ENCODE measurements around the gene SCAMP5. TPM values are rescaled to one million over a fixed set of nuclear protein-coding genes. Genes with fewer than 3 reads are reported as not detected.

Gene SCAMP5
- total and polyA plus RNA-seq, 2 of the 13 experiments (the other 11 are each of a cell fraction or from before 2014, with no cell fraction given): 34.3 to 49.0 TPM

DNA sequence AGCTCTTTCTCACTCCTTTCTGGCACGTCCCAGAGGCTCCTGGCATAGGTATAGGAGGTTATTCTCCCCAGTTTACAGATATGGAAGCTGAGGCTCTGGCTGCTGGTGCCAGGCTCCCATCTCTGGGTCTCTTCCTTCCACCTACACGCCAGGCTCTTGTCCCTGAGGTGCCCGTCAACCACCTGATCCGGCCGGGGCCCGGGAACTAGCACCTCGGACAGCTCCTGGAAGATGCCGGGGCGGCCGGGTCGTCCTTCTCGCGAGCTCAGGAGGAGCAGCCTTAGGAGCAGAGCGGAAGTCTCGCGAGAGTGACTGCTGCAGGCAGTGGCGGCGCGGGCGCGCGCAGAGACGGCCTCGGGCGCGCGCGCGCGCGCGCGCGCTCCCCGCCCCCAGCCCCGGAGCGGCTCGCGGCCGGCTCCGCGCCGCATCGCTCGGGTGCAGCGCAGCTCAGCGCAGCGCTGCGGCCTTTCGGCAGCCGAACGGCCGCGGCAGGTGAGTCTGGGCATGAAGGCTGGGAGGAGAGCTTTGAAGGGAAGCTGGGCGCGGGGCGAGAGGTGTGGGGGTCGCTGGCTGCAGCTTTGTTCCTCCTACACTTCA, at the start of gene SCAMP5 (continued):
- TF ChIP-seq ARNT2 (CRISPR knock-in tag; IDR thresholded peaks at IDR 0.05; ENCODE audit: low read depth) (peak; percentile 96), ZFYVE20 (CRISPR knock-in tag; IDR thresholded peaks at IDR 0.05; ENCODE audit: borderline replicate concordance, low read depth) (0 out of 2 replicates have a peak, but pooled peaks have one; percentile 61), ZMAT3 (CRISPR knock-in tag; conservative IDR thresholded peaks at IDR 0.05) (peak; percentile 69; the same call in 1 of the 2 replicates), DMAP1 (CRISPR knock-in tag; IDR thresholded peaks at IDR 0.05) (no peak; the same call in 1 of the 2 replicates), ZNF546 (CRISPR knock-in tag; conservative IDR thresholded peaks at IDR 0.05) (no peak; the same call in 1 of the 2 replicates), ZNF749 (CRISPR knock-in tag; IDR thresholded peaks at IDR 0.05; ENCODE audit: borderline replicate concordance) (peak; percentile 69; the same call in 1 of the 2 replicates), SIN3A (IDR thresholded peaks at IDR 0.05; ENCODE audit: borderline replicate concordance, low read depth, low read length) (peak; percentile 99), ZNF33B (CRISPR knock-in tag; IDR thresholded peaks at IDR 0.05) (0 out of 2 replicates have a peak, but pooled peaks have one; percentile 69), ZNF3 (CRISPR knock-in tag; IDR thresholded peaks at IDR 0.05) (0 out of 2 replicates have a peak, but pooled peaks have one; percentile 72), NFKB2 (CRISPR knock-in tag; IDR thresholded peaks at IDR 0.05; ENCODE audit: borderline replicate concordance) (peak; percentile 97; the same call in 1 of the 2 replicates), PCBP1 (IDR thresholded peaks at IDR 0.05; ENCODE audit: borderline replicate concordance, low read depth, low read length) (no peak), SP5 (CRISPR knock-in tag; IDR thresholded peaks at IDR 0.05; ENCODE audit: borderline replicate concordance, low read depth) (0 out of 2 replicates have a peak, but pooled peaks have one; percentile 16), TOPORS (CRISPR knock-in tag; IDR thresholded peaks at IDR 0.05) (no peak), ZHX2 (IDR thresholded peaks at IDR 0.05; ENCODE audit: low read depth) (0 out of 2 replicates have a peak, but pooled peaks have one; percentile 31), ZHX2 (CRISPR knock-in tag; IDR thresholded peaks at IDR 0.05; ENCODE audit: borderline replicate concordance) (peak; percentile 85; the same call in 1 of the 2 replicates), AKAP8 (CRISPR knock-in tag; IDR thresholded peaks at IDR 0.05) (0 out of 2 replicates have a peak, but pooled peaks have one; percentile 37), MLX (CRISPR knock-in tag; IDR thresholded peaks at IDR 0.05) (0 out of 2 replicates have a peak, but pooled peaks have one; percentile 42), ZSCAN29 (CRISPR knock-in tag; conservative IDR thresholded peaks at IDR 0.05) (no peak), RBM22 (optimal IDR thresholded peaks at IDR 0.05; ENCODE audit: low read length) (no peak)
- TF ChIP-seq, protein P1, sequence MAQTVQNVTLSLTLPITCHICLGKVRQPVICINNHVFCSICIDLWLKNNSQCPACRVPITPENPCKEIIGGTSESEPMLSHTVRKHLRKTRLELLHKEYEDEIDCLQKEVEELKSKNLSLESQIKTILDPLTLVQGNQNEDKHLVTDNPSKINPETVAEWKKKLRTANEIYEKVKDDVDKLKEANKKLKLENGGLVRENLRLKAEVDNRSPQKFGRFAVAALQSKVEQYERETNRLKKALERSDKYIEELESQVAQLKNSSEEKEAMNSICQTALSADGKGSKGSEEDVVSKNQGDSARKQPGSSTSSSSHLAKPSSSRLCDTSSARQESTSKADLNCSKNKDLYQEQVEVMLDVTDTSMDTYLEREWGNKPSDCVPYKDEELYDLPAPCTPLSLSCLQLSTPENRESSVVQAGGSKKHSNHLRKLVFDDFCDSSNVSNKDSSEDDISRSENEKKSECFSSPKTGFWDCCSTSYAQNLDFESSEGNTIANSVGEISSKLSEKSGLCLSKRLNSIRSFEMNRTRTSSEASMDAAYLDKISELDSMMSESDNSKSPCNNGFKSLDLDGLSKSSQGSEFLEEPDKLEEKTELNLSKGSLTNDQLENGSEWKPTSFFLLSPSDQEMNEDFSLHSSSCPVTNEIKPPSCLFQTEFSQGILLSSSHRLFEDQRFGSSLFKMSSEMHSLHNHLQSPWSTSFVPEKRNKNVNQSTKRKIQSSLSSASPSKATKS (CRISPR knock-in tag; IDR thresholded peaks at IDR 0.05): no peak
- TF ChIP-seq, protein P2, sequence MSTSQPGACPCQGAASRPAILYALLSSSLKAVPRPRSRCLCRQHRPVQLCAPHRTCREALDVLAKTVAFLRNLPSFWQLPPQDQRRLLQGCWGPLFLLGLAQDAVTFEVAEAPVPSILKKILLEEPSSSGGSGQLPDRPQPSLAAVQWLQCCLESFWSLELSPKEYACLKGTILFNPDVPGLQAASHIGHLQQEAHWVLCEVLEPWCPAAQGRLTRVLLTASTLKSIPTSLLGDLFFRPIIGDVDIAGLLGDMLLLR (CRISPR knock-in tag; IDR thresholded peaks at IDR 0.05): peak; percentile 90; the same call in 1 of the 2 replicates

Measured in HepG2 (cell line).